Astrocyte (in vitro differentiated cells and primary cell): ENCODE results near the gene TM7SF2. TPM values are rescaled to one million over a fixed set of nuclear protein-coding genes. Genes with fewer than 3 reads are reported as not detected.

ENCODE experiments used
- DNase-seq: peaks from one replicate; pipeline ENCODE4 v3.0.0-alpha.2; 2010; ENCODE audit warnings: low read depth
- FAIRE-seq: peaks from 2 replicates; lab custom pipeline; 2011; peaks lifted over from hg19 to GRCh38; lab: Jason Lieb, UNC
- H2AFZ ChIP-seq: 2 replicates; pipeline ENCODE4 v1.6.0; 2012; ENCODE audit warnings: low read depth, low read length, inconsistent platforms
- H3K27ac ChIP-seq: 2 replicates; pipeline ENCODE4 v1.5.1; 2011; ENCODE audit warnings: low read depth, low read length, inconsistent platforms
- H3K27me3 ChIP-seq: 2 replicates; pipeline ENCODE4 v1.6.0; 2011; ENCODE audit warnings: low read length, inconsistent platforms; ENCODE audit not compliant: insufficient read depth
- H3K36me3 ChIP-seq: 2 replicates; pipeline ENCODE4 v1.5.1; 2011; ENCODE audit warnings: low read length, inconsistent platforms; ENCODE audit not compliant: insufficient read depth
- H3K4me1 ChIP-seq: 2 replicates; pipeline ENCODE4 v1.5.1; 2011; ENCODE audit warnings: low read length, inconsistent platforms; ENCODE audit not compliant: insufficient read depth
- H3K4me2 ChIP-seq: 2 replicates; pipeline ENCODE4 v1.6.0; 2012; ENCODE audit warnings: low read length, inconsistent platforms
- H3K4me3 ChIP-seq: 2 replicates; pipeline ENCODE4 v1.5.1; 2011; ENCODE audit warnings: low read depth, mild to moderate bottlenecking, low read length, inconsistent platforms; ENCODE audit not compliant: insufficient read depth
- H3K79me2 ChIP-seq: 2 replicates; pipeline ENCODE4 v1.6.0; 2012; ENCODE audit warnings: mild to moderate bottlenecking, low read length, inconsistent platforms; ENCODE audit not compliant: insufficient read depth
- H3K9ac ChIP-seq: 2 replicates; pipeline ENCODE4 v1.6.0; 2012; ENCODE audit warnings: mild to moderate bottlenecking, low read length, inconsistent platforms
- H3K9me3 ChIP-seq: 2 replicates; pipeline ENCODE4 v1.5.1; 2012; ENCODE audit warnings: low read depth, mild to moderate bottlenecking, low read length, inconsistent platforms; ENCODE audit not compliant: insufficient read depth
- H4K20me1 ChIP-seq: 2 replicates; pipeline ENCODE4 v1.6.0; 2012; ENCODE audit warnings: low read length, inconsistent platforms; ENCODE audit not compliant: insufficient read depth
- H3K27ac Mint-ChIP-seq: one replicate; pipeline ENCODE4 v1.8.0; 2021; ENCODE audit warnings: mild to moderate bottlenecking, mixed read lengths; ENCODE audit not compliant: unreplicated experiment
- H3K27me3 Mint-ChIP-seq: one replicate; pipeline ENCODE4 v1.8.0; 2021; ENCODE audit warnings: low read depth, mixed read lengths; ENCODE audit not compliant: unreplicated experiment
- H3K36me3 Mint-ChIP-seq: one replicate; pipeline ENCODE4 v1.8.0; 2021; ENCODE audit warnings: low read depth, mixed read lengths; ENCODE audit not compliant: unreplicated experiment
- H3K4me1 Mint-ChIP-seq: one replicate; pipeline ENCODE4 v1.8.0; 2021; ENCODE audit warnings: low read depth, mixed read lengths; ENCODE audit not compliant: unreplicated experiment
- H3K4me3 Mint-ChIP-seq: one replicate; pipeline ENCODE4 v1.8.0; 2021; ENCODE audit warnings: mild to moderate bottlenecking, moderate library complexity, mixed read lengths; ENCODE audit not compliant: unreplicated experiment
- H3K9me3 Mint-ChIP-seq: one replicate; pipeline ENCODE4 v1.8.0; 2021; ENCODE audit warnings: mild to moderate bottlenecking, mixed read lengths; ENCODE audit not compliant: unreplicated experiment
- CTCF ChIP-seq: IDR thresholded peaks from 2 replicates; pipeline ENCODE4 v1.5.1; 2011; ENCODE audit warnings: low read depth, mild to moderate bottlenecking, inconsistent platforms, low read length, moderate library complexity; ENCODE audit not compliant: insufficient read depth
- EZH2 ChIP-seq: IDR thresholded peaks from 2 replicates; pipeline ENCODE4 v1.6.1; 2012; ENCODE audit warnings: mild to moderate bottlenecking, low read length, inconsistent platforms; ENCODE audit not compliant: insufficient read depth
- total RNA-seq: library from RNA; stranded (reverse); gene quantifications from 2 replicates; pipeline ENCODE4 v1.2.1, GENCODE V29; 2021

Gene TM7SF2
- total RNA-seq, 1 donor from 2014 or later, result 23.9 TPM

GRCh38 chr11:65150509-65151299 lies 39.0 kb downstream of the TM7SF2 start:
- peak overlapping the region; percentile 79 for H3K4me2 ChIP-seq
- no peaks in the 10 kb centered on the region for H3K36me3 ChIP-seq
- peaks cover 2% of the 10 kb centered on the region for H3K27me3 ChIP-seq
- H3K79me2 ChIP-seq, result no peaks in the 10 kb centered on the region
- no peak for FAIRE-seq
- peak; percentile 82 for DNase-seq
- Mint-ChIP-seq H3K4me3 (peak overlapping the region; percentile 55), H3K27ac (peak overlapping the region; percentile 28), H3K36me3 (no peaks in the 10 kb centered on the region), H3K9me3 (no peaks in the 10 kb centered on the region), H3K4me1 (peaks cover 14% of the 10 kb centered on the region), H3K27me3 (peaks cover 2% of the 10 kb centered on the region)
- H3K4me1 ChIP-seq, result peaks cover 16% of the 10 kb centered on the region
- H2AFZ ChIP-seq, result peak overlapping the region; percentile 16
- H3K9ac ChIP-seq, result peak overlapping the region; percentile 42
- peak overlapping the region; percentile 1 for H3K4me3 ChIP-seq
- no peaks in the 10 kb centered on the region for H4K20me1 ChIP-seq
- H3K27ac ChIP-seq, result peak overlapping the region; percentile 37
- TF ChIP-seq EZH2, result no peak
- TF ChIP-seq CTCF, result no peak
- H3K9me3 ChIP-seq, result no peaks in the 10 kb centered on the region

GRCh38 chr11:65151331-65151899 lies 39.7 kb downstream of the TM7SF2 start:
- no peaks in the 10 kb centered on the region for H3K9me3 Mint-ChIP-seq
- no peaks in the 10 kb centered on the region for H3K36me3 Mint-ChIP-seq
- peaks cover 2% of the 10 kb centered on the region for H3K27me3 Mint-ChIP-seq
- H3K27ac Mint-ChIP-seq, result no peak overlapping the region
- Histone ChIP-seq H3K9ac (no peak overlapping the region), H3K79me2 (no peaks in the 10 kb centered on the region), H3K4me3 (no peak overlapping the region), H3K36me3 (no peaks in the 10 kb centered on the region), H3K4me2 (peak overlapping the region; percentile 79), H2AFZ (no peak overlapping the region), H4K20me1 (no peaks in the 10 kb centered on the region), H3K27me3 (peaks cover 2% of the 10 kb centered on the region), H3K9me3 (no peaks in the 10 kb centered on the region), H3K27ac (no peak overlapping the region), H3K4me1 (peaks cover 16% of the 10 kb centered on the region)
- FAIRE-seq (no peak), DNase-seq (no peak)
- H3K4me1 Mint-ChIP-seq, result peaks cover 14% of the 10 kb centered on the region
- no peak overlapping the region for H3K4me3 Mint-ChIP-seq
- no peak for TF ChIP-seq EZH2
- TF ChIP-seq CTCF, result no peak

- Histone ChIP-seq H3K27ac (no peak overlapping the region), H3K27me3 (peaks cover 2% of the 10 kb centered on the region), H3K4me2 (no peak overlapping the region), H4K20me1 (no peaks in the 10 kb centered on the region), H3K36me3 (no peaks in the 10 kb centered on the region), H3K79me2 (no peaks in the 10 kb centered on the region), H3K9me3 (no peaks in the 10 kb centered on the region), H2AFZ (no peak overlapping the region), H3K4me3 (no peak overlapping the region), H3K4me1 (peaks cover 16% of the 10 kb centered on the region), H3K9ac (no peak overlapping the region)
- no peak overlapping the region for H3K4me3 Mint-ChIP-seq
- FAIRE-seq (no peak), DNase-seq (no peak)
- no peaks in the 10 kb centered on the region for H3K9me3 Mint-ChIP-seq
- no peak for TF ChIP-seq CTCF
- TF ChIP-seq EZH2, result no peak
- H3K27ac Mint-ChIP-seq, result no peak overlapping the region
- peaks cover 14% of the 10 kb centered on the region for H3K4me1 Mint-ChIP-seq
- no peaks in the 10 kb centered on the region for H3K36me3 Mint-ChIP-seq
- H3K27me3 Mint-ChIP-seq, result peaks cover 2% of the 10 kb centered on the region
These were observed 40.5 kb downstream of the TM7SF2 start for GRCh38 chr11:65152122-65152521.
